ENCODE results near the gene GABRE.

GABRE gene

DNA sequence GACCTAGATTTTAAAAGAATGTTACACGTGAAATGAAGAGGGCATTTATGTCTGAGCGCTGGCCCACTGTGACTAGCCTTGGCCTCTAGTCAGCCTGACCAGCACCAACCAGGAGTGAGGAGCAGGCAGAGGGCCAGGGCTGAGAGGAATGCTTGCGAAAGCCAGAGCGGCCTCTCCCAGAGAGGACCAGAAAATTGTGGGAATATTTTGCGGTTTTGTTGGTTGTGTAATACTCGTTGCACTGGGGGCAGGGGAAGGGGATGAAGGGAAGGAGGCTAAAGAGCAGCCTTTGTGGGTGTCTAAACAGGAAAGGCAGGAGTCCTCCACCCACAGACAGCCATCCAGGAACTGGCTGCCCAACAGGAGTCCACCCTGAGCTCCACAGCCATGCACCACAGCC lies 3.8 kb downstream of the GABRE start:
- H3K4me3 ChIP-seq (ENCODE audit: low read depth, low read length), result no peak overlapping the region
- TF ChIP-seq, protein P1, sequence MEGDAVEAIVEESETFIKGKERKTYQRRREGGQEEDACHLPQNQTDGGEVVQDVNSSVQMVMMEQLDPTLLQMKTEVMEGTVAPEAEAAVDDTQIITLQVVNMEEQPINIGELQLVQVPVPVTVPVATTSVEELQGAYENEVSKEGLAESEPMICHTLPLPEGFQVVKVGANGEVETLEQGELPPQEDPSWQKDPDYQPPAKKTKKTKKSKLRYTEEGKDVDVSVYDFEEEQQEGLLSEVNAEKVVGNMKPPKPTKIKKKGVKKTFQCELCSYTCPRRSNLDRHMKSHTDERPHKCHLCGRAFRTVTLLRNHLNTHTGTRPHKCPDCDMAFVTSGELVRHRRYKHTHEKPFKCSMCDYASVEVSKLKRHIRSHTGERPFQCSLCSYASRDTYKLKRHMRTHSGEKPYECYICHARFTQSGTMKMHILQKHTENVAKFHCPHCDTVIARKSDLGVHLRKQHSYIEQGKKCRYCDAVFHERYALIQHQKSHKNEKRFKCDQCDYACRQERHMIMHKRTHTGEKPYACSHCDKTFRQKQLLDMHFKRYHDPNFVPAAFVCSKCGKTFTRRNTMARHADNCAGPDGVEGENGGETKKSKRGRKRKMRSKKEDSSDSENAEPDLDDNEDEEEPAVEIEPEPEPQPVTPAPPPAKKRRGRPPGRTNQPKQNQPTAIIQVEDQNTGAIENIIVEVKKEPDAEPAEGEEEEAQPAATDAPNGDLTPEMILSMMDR (IDR thresholded peaks at IDR 0.05; ENCODE audit: low read depth, low read length), result no peak

DNA sequence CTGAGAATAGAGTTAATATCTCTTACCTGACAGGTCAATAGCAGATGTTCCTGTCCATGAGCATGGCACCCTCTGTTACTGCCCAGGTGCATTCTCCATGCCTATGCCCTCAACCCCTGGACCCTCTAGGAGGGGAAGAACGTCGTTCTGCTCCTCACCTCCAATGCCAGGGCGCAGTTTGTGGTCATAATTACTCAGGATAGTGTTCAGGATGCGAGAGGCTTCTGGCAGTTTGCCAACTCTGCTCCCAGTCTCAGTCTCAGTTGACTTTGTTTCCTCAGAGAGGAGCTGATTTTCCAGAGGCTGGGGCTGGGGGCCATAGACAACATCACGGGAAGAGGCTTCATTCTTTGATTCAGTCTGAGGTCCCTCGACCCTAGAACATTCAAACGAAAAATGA lies 4.4 kb downstream of the GABRE start:
- TF ChIP-seq, protein P1 (IDR thresholded peaks at IDR 0.05; ENCODE audit: low read depth, low read length), result no peak
- H3K4me3 ChIP-seq (ENCODE audit: low read depth, low read length), result no peak overlapping the region

DNA sequence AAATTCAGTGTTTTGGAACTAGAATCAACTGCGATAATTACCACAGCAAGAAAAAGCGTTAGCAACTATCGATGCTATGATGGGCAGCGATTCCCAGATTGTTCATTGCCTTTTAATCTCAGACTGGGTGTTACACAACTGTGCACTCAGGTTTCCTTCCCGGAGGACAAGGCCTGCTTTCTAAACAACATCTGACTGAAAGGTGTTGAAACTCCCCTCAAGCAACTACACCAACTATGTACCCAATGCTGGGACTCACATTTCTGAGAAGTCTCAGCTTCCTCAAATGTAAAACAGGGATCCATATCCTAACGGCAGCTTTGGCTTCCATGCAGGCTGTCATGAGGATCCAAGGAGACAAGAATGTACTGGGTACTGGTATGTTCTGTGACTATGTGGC lies 8.2 kb downstream of the GABRE start:
- TF ChIP-seq, protein P1 (IDR thresholded peaks at IDR 0.05; ENCODE audit: low read depth, low read length), result no peak
- H3K4me3 ChIP-seq (ENCODE audit: low read depth, low read length), result no peak overlapping the region

DNA sequence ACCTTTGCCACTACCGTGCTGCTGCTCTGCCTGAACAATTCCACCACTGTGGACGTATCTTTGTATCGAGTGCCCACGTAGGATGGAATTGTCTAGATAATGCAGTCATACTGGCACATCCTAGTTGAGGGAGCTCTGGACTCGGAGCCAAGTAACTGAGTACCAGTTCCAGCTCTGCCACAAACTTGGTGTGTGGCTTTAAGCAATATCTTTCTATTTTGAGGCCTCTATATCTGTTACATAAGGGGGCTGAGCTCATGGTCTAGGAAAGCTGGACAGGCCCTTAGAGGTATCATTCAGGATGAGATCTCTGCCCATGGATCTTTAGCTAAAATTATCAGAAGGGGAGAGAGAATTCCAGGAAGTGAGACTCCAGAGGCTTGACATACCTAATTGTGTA lies 12.4 kb downstream of the GABRE start:
- no peak overlapping the region for H3K4me3 ChIP-seq (ENCODE audit: low read depth, low read length)
- TF ChIP-seq, protein P1 (IDR thresholded peaks at IDR 0.05; ENCODE audit: low read depth, low read length), result no peak

DNA sequence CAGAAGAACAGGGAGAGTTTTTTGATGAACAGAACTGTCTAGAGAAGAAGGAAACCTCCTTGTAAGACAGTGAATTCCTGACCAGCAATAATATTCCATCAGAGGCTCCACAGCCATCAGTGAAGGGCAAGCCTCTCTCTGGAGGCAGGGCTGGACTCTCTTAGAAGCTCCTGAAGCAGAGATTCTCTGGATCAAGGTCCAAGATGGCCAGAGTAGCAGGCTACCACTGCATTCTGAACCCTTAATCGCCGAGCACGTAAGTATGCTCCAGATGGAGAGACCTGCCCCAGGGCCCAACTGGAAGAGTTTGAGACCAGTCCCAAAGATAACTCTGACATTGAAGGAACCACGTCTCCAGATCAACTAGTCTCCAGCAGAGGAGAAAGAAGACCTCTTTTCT lies 16.4 kb downstream of the GABRE start:
- H3K4me3 ChIP-seq (ENCODE audit: low read depth, low read length), result no peak overlapping the region
- TF ChIP-seq, protein P1 (IDR thresholded peaks at IDR 0.05; ENCODE audit: low read depth, low read length), result no peak

DNA sequence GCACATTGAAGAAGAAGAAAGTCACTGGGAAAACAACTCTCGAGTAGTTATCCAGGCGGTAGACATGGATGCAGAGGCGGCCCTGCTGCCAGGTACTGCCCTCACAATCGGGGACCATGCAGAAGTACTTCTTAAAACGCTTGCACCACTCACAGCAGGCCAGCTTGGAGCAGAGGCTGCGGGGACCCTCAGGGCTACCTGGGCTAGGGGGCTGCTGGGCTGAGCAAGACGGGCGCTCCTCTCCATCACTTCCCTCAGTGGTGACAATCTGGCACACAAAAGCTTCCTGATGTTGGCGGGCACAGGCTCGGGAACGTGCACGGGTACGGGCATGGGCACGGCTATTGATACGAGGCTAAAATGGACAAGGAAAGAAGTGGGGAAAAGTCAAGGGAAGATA lies 19.7 kb downstream of the GABRE start:
- TF ChIP-seq, protein P1 (IDR thresholded peaks at IDR 0.05; ENCODE audit: low read depth, low read length), result no peak
- H3K4me3 ChIP-seq (ENCODE audit: low read depth, low read length), result no peak overlapping the region

DNA sequence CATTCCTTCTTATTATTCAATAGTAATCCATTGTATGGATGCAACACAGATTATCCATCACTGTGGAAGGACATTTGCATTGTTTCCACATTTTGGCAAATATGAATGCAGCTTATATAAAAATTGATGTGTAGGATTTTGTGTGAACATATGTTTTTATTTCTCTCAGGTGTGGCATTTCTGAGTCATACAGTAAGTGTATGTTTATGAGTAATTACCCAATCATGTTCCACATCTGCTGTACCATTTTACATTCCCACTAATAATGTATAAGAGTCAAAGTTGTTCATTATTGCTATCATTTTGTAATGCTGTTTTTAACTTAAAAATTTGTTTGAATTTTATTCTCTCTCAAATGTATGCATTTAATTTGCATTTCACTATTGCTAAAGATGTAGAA lies 36.3 kb downstream of the GABRE start:
- no peak overlapping the region for H3K4me3 ChIP-seq (ENCODE audit: low read depth, low read length)
- TF ChIP-seq, protein P1 (IDR thresholded peaks at IDR 0.05; ENCODE audit: low read depth, low read length), result no peak
